Effector memory CD4-positive, alpha-beta T cell (primary cell): Measurements from ENCODE around the gene STARD3NL.
"Not testable (repeated sequence)": the region's sequence is repeated elsewhere in the genome, so short reads cannot be mapped to it uniquely, and the experiment has no call there.

ENCODE experiments used
- DNase-seq, 3 donors: peaks; one replicate each; pipeline ENCODE4 v3.0.0-alpha.2; 2020
- H3K27ac ChIP-seq: 2 replicates; pipeline ENCODE4 v1.7.0; 2013; ENCODE audit warnings: mild to moderate bottlenecking, low read length, moderate library complexity; ENCODE audit not compliant: insufficient read depth, poor library complexity, severe bottlenecking
- H3K27me3 ChIP-seq: replicated peaks from 2 replicates; pipeline ENCODE4 v1.7.0; 2013; ENCODE audit warnings: mild to moderate bottlenecking, low read length; ENCODE audit not compliant: insufficient read depth, control insufficient read depth, poor library complexity, severe bottlenecking
- H3K36me3 ChIP-seq: 2 replicates; pipeline ENCODE4 v1.7.0; 2013; ENCODE audit warnings: mild to moderate bottlenecking, low read length, moderate library complexity; ENCODE audit not compliant: control insufficient read depth, insufficient read depth
- H3K4me1 ChIP-seq: 2 replicates; pipeline ENCODE4 v1.7.0; 2013; ENCODE audit warnings: low read length, mild to moderate bottlenecking; ENCODE audit not compliant: control insufficient read depth, insufficient read depth, poor library complexity, severe bottlenecking
- H3K4me3 ChIP-seq: 2 replicates; pipeline ENCODE4 v1.7.0; 2013; ENCODE audit warnings: low read length, low read depth, mild to moderate bottlenecking; ENCODE audit not compliant: insufficient read depth, poor library complexity, severe bottlenecking
- H3K9me3 ChIP-seq: 2 replicates; pipeline ENCODE4 v1.7.0; 2013; ENCODE audit warnings: mild to moderate bottlenecking, low read length, moderate library complexity; ENCODE audit not compliant: control insufficient read depth

The STARD3NL gene

GRCh38 chr7:38239129-38239528, 61.1 kb downstream of the STARD3NL start:
- not testable (repeated sequence) for H3K27ac ChIP-seq, H3K9me3 ChIP-seq, H3K27me3 ChIP-seq, H3K4me3 ChIP-seq, H3K36me3 ChIP-seq, DNase-seq, H3K4me1 ChIP-seq

GRCh38 chr7:38241071-38241470, 63.0 kb downstream of the STARD3NL start:
- Histone ChIP-seq H3K36me3 (no peaks in the 10 kb centered on the region), H3K4me3 (no peak overlapping the region), H3K9me3 (no peaks in the 10 kb centered on the region), H3K27ac (no peak overlapping the region), H3K4me1 (no peaks in the 10 kb centered on the region), H3K27me3 (no peaks in the 10 kb centered on the region)
- DNase-seq = no peak

- Histone ChIP-seq H3K4me1 (no peaks in the 10 kb centered on the region), H3K4me3 (no peak overlapping the region), H3K27ac (no peak overlapping the region), H3K36me3 (no peaks in the 10 kb centered on the region), H3K9me3 (no peaks in the 10 kb centered on the region), H3K27me3 (no peaks in the 10 kb centered on the region)
- DNase-seq = no peak
These were observed 64.8 kb downstream of the STARD3NL start for GRCh38 chr7:38242814-38243213.

GRCh38 chr7:38243345-38243744, 65.3 kb downstream of the STARD3NL start:
- H3K9me3 ChIP-seq, H3K4me3 ChIP-seq, H3K36me3 ChIP-seq, H3K27me3 ChIP-seq, H3K27ac ChIP-seq, H3K4me1 ChIP-seq, DNase-seq: not testable (repeated sequence)

GRCh38 chr7:38244516-38244915, 66.5 kb downstream of the STARD3NL start:
- H3K9me3 ChIP-seq = no peaks in the 10 kb centered on the region
- H3K4me3 ChIP-seq = no peak overlapping the region
- H3K27me3 ChIP-seq = no peaks in the 10 kb centered on the region
- H3K27ac ChIP-seq = no peak overlapping the region
- DNase-seq = no peak
- H3K4me1 ChIP-seq = peaks cover 3% of the 10 kb centered on the region
- no peaks in the 10 kb centered on the region for H3K36me3 ChIP-seq

DNA sequence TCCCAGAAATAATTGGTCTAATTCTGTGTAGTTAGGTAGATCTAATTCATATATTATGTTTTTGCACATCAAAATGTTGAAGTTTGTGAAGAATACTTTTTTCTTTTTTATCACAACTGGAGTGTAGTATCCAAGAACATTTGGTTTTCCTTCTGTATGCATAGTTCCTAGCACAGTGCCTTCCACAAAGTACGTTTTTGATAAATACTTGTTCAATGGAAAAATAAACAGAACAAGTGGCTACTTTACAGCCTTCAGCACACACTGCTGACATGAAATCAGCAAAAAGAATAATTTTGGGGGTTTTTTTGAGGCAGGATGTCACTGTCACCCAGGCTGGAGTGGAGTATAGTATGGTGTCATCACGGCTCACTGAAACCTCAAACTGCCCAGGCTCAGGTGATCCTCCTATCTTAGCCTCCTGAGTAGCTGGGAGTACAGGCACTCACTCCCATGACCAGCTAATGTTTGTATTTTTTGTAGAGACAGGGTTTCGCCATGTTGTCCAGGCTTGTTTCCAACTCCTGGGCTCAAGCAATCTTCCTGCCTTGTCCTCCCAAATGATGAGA, 67.4 kb downstream of the STARD3NL start:
- DNase-seq = no peak
- no peak overlapping the region for H3K27ac ChIP-seq

GRCh38 chr7:38248069-38248567, 70.1 kb downstream of the STARD3NL start:
- Histone ChIP-seq H3K27me3 (no peaks in the 10 kb centered on the region), H3K4me3 (no peak overlapping the region), H3K27ac (no peak overlapping the region), H3K9me3 (no peaks in the 10 kb centered on the region), H3K36me3 (no peaks in the 10 kb centered on the region), H3K4me1 (peaks cover 3% of the 10 kb centered on the region)
- no peak for DNase-seq

More for the DNA sequence above, 67.4 kb downstream of the STARD3NL start:
- Histone ChIP-seq H3K9me3 (no peaks in the 10 kb centered on the region), H3K4me3 (no peak overlapping the region), H3K27me3 (no peaks in the 10 kb centered on the region), H3K4me1 (peaks cover 3% of the 10 kb centered on the region), H3K36me3 (no peaks in the 10 kb centered on the region)

DNA sequence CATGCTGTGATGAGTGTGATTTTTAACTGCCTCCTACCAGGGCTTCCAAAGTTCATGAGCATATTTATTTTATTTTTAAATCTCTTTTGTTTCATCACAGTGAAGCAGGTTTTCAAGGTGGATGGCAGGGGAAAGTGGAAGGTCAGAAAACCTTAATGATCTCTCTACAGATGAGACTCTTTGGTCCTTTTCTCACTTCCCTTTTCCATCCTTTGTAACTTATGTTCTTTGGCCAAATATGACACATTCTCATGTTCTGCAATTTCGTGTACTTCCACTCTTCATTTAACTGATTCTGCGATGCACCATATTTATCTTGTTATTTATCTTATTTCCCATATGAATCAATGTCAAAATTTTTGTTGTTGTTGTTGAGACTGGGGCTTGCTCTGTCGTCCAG, 71.8 kb downstream of the STARD3NL start:
- H3K27me3 ChIP-seq, H3K4me1 ChIP-seq, H3K36me3 ChIP-seq, H3K27ac ChIP-seq, H3K9me3 ChIP-seq, DNase-seq, H3K4me3 ChIP-seq: not testable (repeated sequence)

DNA sequence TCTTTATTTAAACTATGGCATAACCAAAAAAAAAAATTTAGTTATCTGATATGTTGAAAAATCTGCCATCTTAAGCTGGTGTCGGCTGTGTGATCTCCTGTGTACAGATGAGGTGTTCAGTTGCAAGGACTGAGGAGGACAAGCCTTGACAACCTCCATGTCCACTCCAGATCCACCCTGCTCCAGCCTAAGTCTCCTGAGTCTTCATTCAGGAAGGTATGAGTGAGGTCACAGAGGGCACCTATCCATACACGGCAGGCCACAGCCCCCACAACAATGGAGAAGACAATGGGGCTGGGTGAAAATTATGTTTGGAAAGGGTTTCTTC, 79.3 kb downstream of the STARD3NL start:
- Histone ChIP-seq H3K36me3 (no peaks in the 10 kb centered on the region), H3K9me3 (no peaks in the 10 kb centered on the region), H3K27ac (no peak overlapping the region), H3K4me1 (no peaks in the 10 kb centered on the region), H3K27me3 (no peaks in the 10 kb centered on the region), H3K4me3 (no peak overlapping the region)
- no peak for DNase-seq

GRCh38 chr7:38259157-38259556, 81.1 kb downstream of the STARD3NL start:
- not testable (repeated sequence) for H3K4me3 ChIP-seq, H3K36me3 ChIP-seq, H3K4me1 ChIP-seq, H3K27me3 ChIP-seq, H3K9me3 ChIP-seq, DNase-seq, H3K27ac ChIP-seq
